ENCODE results near the gene GAS2L3.

DNA sequence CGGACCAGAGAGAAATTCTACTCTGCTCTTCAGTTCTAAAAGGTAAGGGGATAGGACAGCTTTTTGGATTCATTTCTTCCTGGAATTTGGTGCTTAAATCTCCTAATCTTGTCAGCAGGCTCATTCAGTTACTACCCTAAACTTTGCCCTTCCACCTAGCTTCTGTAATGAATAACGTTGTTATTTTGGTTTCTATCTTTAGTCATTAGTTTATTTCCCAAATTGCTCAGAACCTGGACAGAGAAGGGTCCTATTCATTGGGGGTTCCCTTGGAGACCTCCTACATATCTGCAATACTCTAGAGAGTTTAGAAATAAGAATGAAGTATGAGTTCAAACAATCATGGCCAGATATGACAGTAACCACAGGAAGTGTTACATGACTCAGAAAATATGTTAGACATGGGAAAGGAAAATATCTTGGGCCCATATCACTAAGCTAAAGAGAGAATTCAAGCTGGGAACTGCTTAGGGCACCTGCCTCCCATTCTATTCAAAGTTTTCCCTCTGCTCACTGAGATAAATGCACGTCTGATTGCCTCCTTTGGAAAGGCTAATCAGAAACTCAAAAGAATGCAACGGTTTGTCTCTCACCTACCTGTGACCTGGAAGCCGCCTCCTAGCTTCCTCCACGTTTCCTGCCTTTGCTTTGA is 87.9 kb downstream of the GAS2L3 start:
- TF ChIP-seq, protein P1, sequence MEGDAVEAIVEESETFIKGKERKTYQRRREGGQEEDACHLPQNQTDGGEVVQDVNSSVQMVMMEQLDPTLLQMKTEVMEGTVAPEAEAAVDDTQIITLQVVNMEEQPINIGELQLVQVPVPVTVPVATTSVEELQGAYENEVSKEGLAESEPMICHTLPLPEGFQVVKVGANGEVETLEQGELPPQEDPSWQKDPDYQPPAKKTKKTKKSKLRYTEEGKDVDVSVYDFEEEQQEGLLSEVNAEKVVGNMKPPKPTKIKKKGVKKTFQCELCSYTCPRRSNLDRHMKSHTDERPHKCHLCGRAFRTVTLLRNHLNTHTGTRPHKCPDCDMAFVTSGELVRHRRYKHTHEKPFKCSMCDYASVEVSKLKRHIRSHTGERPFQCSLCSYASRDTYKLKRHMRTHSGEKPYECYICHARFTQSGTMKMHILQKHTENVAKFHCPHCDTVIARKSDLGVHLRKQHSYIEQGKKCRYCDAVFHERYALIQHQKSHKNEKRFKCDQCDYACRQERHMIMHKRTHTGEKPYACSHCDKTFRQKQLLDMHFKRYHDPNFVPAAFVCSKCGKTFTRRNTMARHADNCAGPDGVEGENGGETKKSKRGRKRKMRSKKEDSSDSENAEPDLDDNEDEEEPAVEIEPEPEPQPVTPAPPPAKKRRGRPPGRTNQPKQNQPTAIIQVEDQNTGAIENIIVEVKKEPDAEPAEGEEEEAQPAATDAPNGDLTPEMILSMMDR (conservative IDR thresholded peaks at IDR 0.05) = no peak
- no peak for TF ChIP-seq EZH2 (IDR thresholded peaks at IDR 0.05; ENCODE audit: low read depth)
